GM12878 (cell line): ENCODE results near the gene RALGPS1. TPM values are rescaled to one million over a fixed set of nuclear protein-coding genes. Genes with fewer than 3 reads are reported as not detected.

Source experiments
- ATAC-seq: fragments of 200-7000 bp; cut with Tn5 transposase; 3 replicates; pipeline ENCODE4 v1.9.1; 2020; ENCODE audit warnings: mild to moderate bottlenecking, moderate library complexity
- BruUV-seq: library from RNA; stranded (reverse); fragments of 400-500 nt; replicated peaks from 2 replicates; lab custom pipeline; 2021; lab: Mats Ljungman, UMichigan
- CTCF ChIA-PET: fragments of 300-600 bp; sonication (Branson Sonifier 250); formaldehyde crosslinking; extraction: SDS; loops from one replicate; lab custom pipeline; 2021; ENCODE audit warnings: inconsistent platforms; lab: Yijun Ruan, JAX
- POLR2A ChIA-PET: fragments of 350-600 bp; formaldehyde crosslinking; extraction: SDS; loops from one replicate; lab custom pipeline; 2021; ENCODE audit warnings: inconsistent platforms; lab: Charles Lee
- RAD21 ChIA-PET: fragments of 300-600 bp; sonication (Branson Sonifier 250); formaldehyde crosslinking; loops from one replicate; lab custom pipeline; 2023; ENCODE audit warnings: antibody characterized with exemption; ENCODE audit not compliant: unreplicated experiment; lab: Charles Lee
- SMC1A ChIA-PET: fragments of 300-600 bp; sonication (Branson Sonifier 250); formaldehyde crosslinking; loops from one replicate; lab custom pipeline; 2023; ENCODE audit not compliant: unreplicated experiment, uncharacterized antibody; lab: Charles Lee
- DNase-seq: peaks from one replicate; pipeline ENCODE4 v3.0.0-alpha.2; 2011; ENCODE audit warnings: low read depth, low spot score
- FAIRE-seq: peaks from 3 replicates; lab custom pipeline; 2011; peaks lifted over from hg19 to GRCh38; lab: Jason Lieb, UNC
- H2AFZ ChIP-seq: 2 replicates; pipeline ENCODE4 v1.6.0; 2011; ENCODE audit warnings: low read depth, low read length, control low read depth; ENCODE audit not compliant: control insufficient read depth
- H3K27ac ChIP-seq: 2 replicates; pipeline ENCODE4 v1.5.1; 2011; ENCODE audit warnings: control low read depth; ENCODE audit not compliant: control insufficient read depth, insufficient read depth
- H3K27me3 ChIP-seq, 2 experiments: replicated peaks in 1 of 2; 2 replicates each; pipeline versions ENCODE4 v1.6.0 to v1.6.1; 2011; ENCODE audit warnings: low read length in 1 of 2; ENCODE audit not compliant: control insufficient read depth in 2 of 2, insufficient read depth in 2 of 2
- H3K36me3 ChIP-seq, 2 experiments: 2 replicates each; pipeline ENCODE4 v1.5.1; 2011; ENCODE audit warnings: low read length in 1 of 2; ENCODE audit not compliant: control insufficient read depth in 2 of 2, insufficient read depth in 2 of 2
- H3K4me1 ChIP-seq: 2 replicates; pipeline ENCODE4 v1.6.1; 2011; ENCODE audit warnings: mild to moderate bottlenecking, low read length, moderate library complexity, mixed read lengths; ENCODE audit not compliant: control insufficient read depth, insufficient read depth
- H3K4me2 ChIP-seq: 2 replicates; pipeline ENCODE4 v1.6.0; 2011; ENCODE audit warnings: control low read depth; ENCODE audit not compliant: control insufficient read depth, insufficient read depth
- H3K4me3 ChIP-seq: fragments of 200-600 bp; sonication (generic); 2 replicates; pipeline ENCODE4 v1.5.1; 2016
- H3K79me2 ChIP-seq: 2 replicates; pipeline ENCODE4 v1.6.0; 2011; ENCODE audit warnings: low read length; ENCODE audit not compliant: control insufficient read depth, insufficient read depth
- H3K9ac ChIP-seq: 2 replicates; pipeline ENCODE4 v1.8.0; 2011; ENCODE audit warnings: low read length, control low read depth, mixed read lengths; ENCODE audit not compliant: control insufficient read depth, insufficient read depth
- H3K9me3 ChIP-seq: replicated peaks from 3 replicates; pipeline ENCODE4 v1.5.1; 2011; ENCODE audit warnings: mild to moderate bottlenecking, low read length; ENCODE audit not compliant: control insufficient read depth, insufficient read depth
- H4K20me1 ChIP-seq: 2 replicates; pipeline ENCODE4 v1.6.0; 2011; ENCODE audit not compliant: control insufficient read depth, insufficient read depth
- GATAD2B ChIP-seq: fragments of 450-650 bp; conservative IDR thresholded peaks from 2 replicates; pipeline ENCODE4 v1.6.1; 2017; ENCODE audit warnings: low read depth, mild to moderate bottlenecking, moderate library complexity
- HDAC2 ChIP-seq: fragments of 200-600 bp; sonication (generic); IDR thresholded peaks from 2 replicates; pipeline ENCODE4 v1.6.1; 2017
- NFYB ChIP-seq: IDR thresholded peaks from 2 replicates; pipeline ENCODE4 v1.6.1; 2011; ENCODE audit warnings: low read depth, mild to moderate bottlenecking, low read length, improper control_type of control experiment, moderate library complexity; ENCODE audit not compliant: insufficient read depth
- RAD21 ChIP-seq: IDR thresholded peaks from 2 replicates; pipeline ENCODE4 v1.6.1; 2011; ENCODE audit warnings: mild to moderate bottlenecking, low read depth, low read length, moderate library complexity; ENCODE audit not compliant: insufficient read depth
- SIN3A ChIP-seq: IDR thresholded peaks from 2 replicates; pipeline ENCODE4 v1.6.1; 2012; ENCODE audit warnings: low read depth, low read length, improper control_type of control experiment
- SP1 ChIP-seq: IDR thresholded peaks from one replicate; pipeline ENCODE4 v1.6.1; 2011; ENCODE audit warnings: low read depth, low read length
- USF2 ChIP-seq: IDR thresholded peaks from 2 replicates; pipeline ENCODE4 v1.6.1; 2011; ENCODE audit warnings: low read depth, low read length, improper control_type of control experiment, borderline replicate concordance
- WGBS: methylation state at CpG from one replicate; pipeline ENCODE4 v1.1.6; 2016; ENCODE audit warnings: low lambda C conversion rate; ENCODE audit not compliant: insufficient replicate concordance, insufficient coverage; ENCODE audit errors: missing lambda C conversion rate; 5-methylcytosine and 5-hydroxymethylcytosine counted together
- in situ Hi-C: fragments of 300-500 bp; cut with MboI; formaldehyde crosslinking; loops from 9 replicates; pipeline ENCODE4 v1.14.3; 2018; ENCODE audit warnings: mixed read lengths
- intact Hi-C: fragments of 100-400 bp; cut with micrococcal nuclease; formaldehyde crosslinking; loops from one replicate; pipeline ENCODE4 v1.14.2; 2022; ENCODE audit not compliant: unreplicated experiment
- polyA plus RNA-seq, 11 experiments: library from polyadenylated mRNA; depleted of rRNA in 4 of 11; unstranded in 6 of 11; stranded (reverse) in 5 of 11; fragments of >200 nt; fragmentation: Nextera tagmentation in 4 of 11; fragmentation: Illumina TruSeq in 1 of 11; extraction: Ambion mirVana in 4 of 11; extraction: Trizol in 1 of 11; gene quantifications; 1 replicate in 1 of 11; 2 replicates in 10 of 11; pipeline versions ENCODE4 v1.2.1 to v1.2.3, GENCODE V29; 2011 to 2016; ENCODE audit warnings: inconsistent platforms in 2 of 11, missing spikeins in 2 of 11, low read depth in 1 of 11
- total RNA-seq, 4 experiments: library from RNA; depleted of rRNA in 3 of 4; stranded (reverse); fragments of >200 nt in 3 of 4; fragmentation: Illumina TruSeq in 1 of 4; extraction: Trizol in 1 of 4; gene quantifications; 2 replicates each; pipeline versions ENCODE4 v1.2.1 to v1.2.3, GENCODE V29; 2013 to 2021

Gene RALGPS1
- total and polyA plus RNA-seq, 10 of the 15 experiments (the other 5 are each of a cell fraction or from before 2014, with no cell fraction given), result 0.13 to 5.6 (median 2.7) TPM

GRCh38 chr9:126875756-126876510, 38.6 kb upstream of the RALGPS1 start:
- ChIA-PET SMC1A (no interaction called here), RAD21 (no interaction called here), POLR2A (interaction anchor here (0.6 kb wide), 1 partner anchor 68 kb away, joined by 5 read pairs; no protein-coding TSS in a partner anchor), CTCF (no interaction called here)
- WGBS, result 56% methylated on average over 4 of the region's 4 CpGs
- no peaks in the 10 kb centered on the region for H3K27me3 ChIP-seq
- H3K27ac ChIP-seq, result no peak overlapping the region
- TF ChIP-seq SP1 (no peak), HDAC2 (no peak), RAD21 (no peak), GATAD2B (no peak), NFYB (no peak), SIN3A (no peak), USF2 (no peak)
- H3K4me1 ChIP-seq, result peaks cover 12% of the 10 kb centered on the region; the same call in 1 of the 2 replicates
- H3K9ac ChIP-seq, result no peak overlapping the region
- peaks cover 8 to 16% of the 10 kb centered on the region in 2 experiments for H3K36me3 ChIP-seq
- H3K4me3 ChIP-seq, result no peak overlapping the region
- no TSS peak for BruUV-seq
- DNase-seq (no peak), FAIRE-seq (no peak), ATAC-seq (no peak)
- no peaks in the 10 kb centered on the region for H4K20me1 ChIP-seq
- H3K79me2 ChIP-seq, result peaks cover 3% of the 10 kb centered on the region
- no peak overlapping the region for H3K4me2 ChIP-seq
- no peaks in the 10 kb centered on the region for H3K9me3 ChIP-seq
- no peak overlapping the region for H2AFZ ChIP-seq
- intact Hi-C loops, result no loop called here
- in situ Hi-C loops, result no loop called here
